WTC11 (cell line): Measurements from ENCODE around the gene CEP104. TPM values are rescaled to one million over a fixed set of nuclear protein-coding genes. Genes with fewer than 3 reads are reported as not detected.

Experiments used
- ATAC-seq: fragments of 200-7000 bp; cut with Tn5 transposase; 2 replicates; pipeline ENCODE4 v1.10.0; 2021; ENCODE audit warnings: mild to moderate bottlenecking, moderate library complexity
- CTCF ChIA-PET: fragments of 300-600 bp; sonication (Branson Sonifier 250); formaldehyde crosslinking; loops from one replicate; lab custom pipeline; 2021; ENCODE audit warnings: antibody characterized with exemption; lab: Charles Lee
- POLR2A ChIA-PET: fragments of 350-600 bp; sonication (Branson Sonifier 250); formaldehyde crosslinking; loops from one replicate; lab custom pipeline; 2021; ENCODE audit warnings: antibody characterized with exemption; lab: Charles Lee
- DNase-seq: peaks from one replicate; pipeline ENCODE4 v3.0.0; 2021; ENCODE audit warnings: low spot score
- H3K27ac Mint-ChIP-seq: 2 replicates; pipeline ENCODE4 v1.8.0; 2021; ENCODE audit warnings: mixed read lengths
- H3K27me3 Mint-ChIP-seq: 2 replicates; pipeline ENCODE4 v1.8.0; 2021; ENCODE audit warnings: low read depth, mild to moderate bottlenecking, moderate library complexity, mixed read lengths
- H3K36me3 Mint-ChIP-seq: 2 replicates; pipeline ENCODE4 v1.8.0; 2021; ENCODE audit warnings: mixed read lengths
- H3K4me1 Mint-ChIP-seq: 2 replicates; pipeline ENCODE4 v1.8.0; 2022; ENCODE audit warnings: mixed read lengths
- H3K4me3 Mint-ChIP-seq: 2 replicates; pipeline ENCODE4 v1.8.0; 2021; ENCODE audit warnings: mild to moderate bottlenecking, moderate library complexity, mixed read lengths
- H3K9me3 Mint-ChIP-seq: 2 replicates; pipeline ENCODE4 v1.8.0; 2021; ENCODE audit warnings: mixed read lengths
- AR ChIP-seq: fragments of 250-450 bp; sonication (Bioruptor Pico); IDR thresholded peaks from 2 replicates; pipeline ENCODE4 v1.9.0; 2021; ENCODE audit warnings: mild to moderate bottlenecking
- ARID4B ChIP-seq: sonication (generic); formaldehyde crosslinking; IDR thresholded peaks from 2 replicates; pipeline ENCODE4 v1.8.0; 2023; ENCODE audit warnings: missing genetic modification reagents, mild to moderate bottlenecking, borderline replicate concordance
- E2F4 ChIP-seq: sonication (generic); formaldehyde crosslinking; IDR thresholded peaks from 2 replicates; pipeline ENCODE4 v1.8.1; 2022; ENCODE audit warnings: low read depth, mild to moderate bottlenecking, moderate library complexity, missing genetic modification reagents, borderline replicate concordance
- IRF2 ChIP-seq: sonication (generic); formaldehyde crosslinking; IDR thresholded peaks from 2 replicates; pipeline ENCODE4 v1.8.0; 2022; ENCODE audit warnings: low read depth, missing genetic modification reagents, borderline replicate concordance
- MYBL2 ChIP-seq: sonication (generic); formaldehyde crosslinking; IDR thresholded peaks from 2 replicates; pipeline ENCODE4 v1.8.1; 2023; ENCODE audit warnings: mild to moderate bottlenecking, moderate library complexity, missing genetic modification reagents
- PREB ChIP-seq: sonication (generic); formaldehyde crosslinking; IDR thresholded peaks from 2 replicates; pipeline ENCODE4 v1.8.1; 2022; ENCODE audit warnings: mild to moderate bottlenecking, missing genetic modification reagents, moderate library complexity, borderline replicate concordance
- RORB ChIP-seq: fragments of 250-450 bp; sonication (Bioruptor Pico); IDR thresholded peaks from 2 replicates; pipeline ENCODE4 v1.9.0; 2021; ENCODE audit warnings: mild to moderate bottlenecking
- TEAD4 ChIP-seq: sonication (generic); formaldehyde crosslinking; IDR thresholded peaks from 2 replicates; pipeline ENCODE4 v1.8.0; 2022; ENCODE audit warnings: mild to moderate bottlenecking, missing genetic modification reagents
- TP53 ChIP-seq: sonication (generic); formaldehyde crosslinking; IDR thresholded peaks from 2 replicates; pipeline ENCODE4 v1.8.1; 2023; ENCODE audit warnings: mild to moderate bottlenecking, missing genetic modification reagents
- ZNF138 ChIP-seq: sonication (generic); formaldehyde crosslinking; conservative IDR thresholded peaks from 2 replicates; pipeline ENCODE4 v1.8.1; 2022; ENCODE audit warnings: mild to moderate bottlenecking, moderate library complexity, missing genetic modification reagents
- total RNA-seq: library from RNA; stranded (reverse); gene quantifications from 3 replicates; pipeline ENCODE4 v1.2.3, GENCODE V29; 2021
- TF ChIP-seq, protein P1 (sequence below): sonication (generic); formaldehyde crosslinking; IDR thresholded peaks from 2 replicates; pipeline ENCODE4 v1.8.0; 2022; ENCODE audit warnings: missing genetic modification reagents
- TF ChIP-seq, protein P2 (sequence below): sonication (generic); formaldehyde crosslinking; IDR thresholded peaks from 2 replicates; pipeline ENCODE4 v1.8.1; 2022; ENCODE audit warnings: low read depth, missing genetic modification reagents, borderline replicate concordance
- TF ChIP-seq, protein P3 (sequence below): fragments of 250-450 bp; sonication (Bioruptor Pico); conservative IDR thresholded peaks from 2 replicates; pipeline ENCODE4 v1.9.0; 2021; ENCODE audit warnings: mild to moderate bottlenecking

CEP104 gene
- total RNA-seq, 1 experiment from 2014 or later: 38.0 TPM

GRCh38 chr1:3852091-3852490, 4.9 kb downstream of the CEP104 start:
- Mint-ChIP-seq H3K27ac (no peak overlapping the region), H3K4me3 (no peak overlapping the region), H3K27me3 (no peaks in the 10 kb centered on the region), H3K9me3 (no peaks in the 10 kb centered on the region), H3K4me1 (peaks cover 8% of the 10 kb centered on the region)
- ChIA-PET CTCF (no interaction called here), POLR2A (no interaction called here)
- ATAC-seq: no peak
- no peak for DNase-seq
- TF ChIP-seq E2F4 (CRISPR knock-in tag): no peak
- TF ChIP-seq PREB (CRISPR knock-in tag): no peak
- TF ChIP-seq TP53 (CRISPR knock-in tag): no peak
- TF ChIP-seq ZNF138 (CRISPR knock-in tag): no peak
- TF ChIP-seq IRF2: no peak
- no peak for TF ChIP-seq RORB
- TF ChIP-seq, all 79 proteins: peak for 0
- H3K36me3 Mint-ChIP-seq: peaks cover 5% of the 10 kb centered on the region; the same call in 1 of the 2 replicates

- ChIA-PET CTCF (no interaction called here), POLR2A (no interaction called here)
- peaks cover 8% of the 10 kb centered on the region for H3K4me1 Mint-ChIP-seq
- H3K4me3 Mint-ChIP-seq: no peak overlapping the region
- H3K27me3 Mint-ChIP-seq: no peaks in the 10 kb centered on the region
- H3K27ac Mint-ChIP-seq: no peak overlapping the region
- ATAC-seq: no peak
- DNase-seq: no peak
- TF ChIP-seq, protein P1, sequence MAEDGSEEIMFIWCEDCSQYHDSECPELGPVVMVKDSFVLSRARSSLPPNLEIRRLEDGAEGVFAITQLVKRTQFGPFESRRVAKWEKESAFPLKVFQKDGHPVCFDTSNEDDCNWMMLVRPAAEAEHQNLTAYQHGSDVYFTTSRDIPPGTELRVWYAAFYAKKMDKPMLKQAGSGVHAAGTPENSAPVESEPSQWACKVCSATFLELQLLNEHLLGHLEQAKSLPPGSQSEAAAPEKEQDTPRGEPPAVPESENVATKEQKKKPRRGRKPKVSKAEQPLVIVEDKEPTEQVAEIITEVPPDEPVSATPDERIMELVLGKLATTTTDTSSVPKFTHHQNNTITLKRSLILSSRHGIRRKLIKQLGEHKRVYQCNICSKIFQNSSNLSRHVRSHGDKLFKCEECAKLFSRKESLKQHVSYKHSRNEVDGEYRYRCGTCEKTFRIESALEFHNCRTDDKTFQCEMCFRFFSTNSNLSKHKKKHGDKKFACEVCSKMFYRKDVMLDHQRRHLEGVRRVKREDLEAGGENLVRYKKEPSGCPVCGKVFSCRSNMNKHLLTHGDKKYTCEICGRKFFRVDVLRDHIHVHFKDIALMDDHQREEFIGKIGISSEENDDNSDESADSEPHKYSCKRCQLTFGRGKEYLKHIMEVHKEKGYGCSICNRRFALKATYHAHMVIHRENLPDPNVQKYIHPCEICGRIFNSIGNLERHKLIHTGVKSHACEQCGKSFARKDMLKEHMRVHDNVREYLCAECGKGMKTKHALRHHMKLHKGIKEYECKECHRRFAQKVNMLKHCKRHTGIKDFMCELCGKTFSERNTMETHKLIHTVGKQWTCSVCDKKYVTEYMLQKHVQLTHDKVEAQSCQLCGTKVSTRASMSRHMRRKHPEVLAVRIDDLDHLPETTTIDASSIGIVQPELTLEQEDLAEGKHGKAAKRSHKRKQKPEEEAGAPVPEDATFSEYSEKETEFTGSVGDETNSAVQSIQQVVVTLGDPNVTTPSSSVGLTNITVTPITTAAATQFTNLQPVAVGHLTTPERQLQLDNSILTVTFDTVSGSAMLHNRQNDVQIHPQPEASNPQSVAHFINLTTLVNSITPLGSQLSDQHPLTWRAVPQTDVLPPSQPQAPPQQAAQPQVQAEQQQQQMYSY (CRISPR knock-in tag): no peak
- no peak for TF ChIP-seq TEAD4 (CRISPR knock-in tag)
- no peak for TF ChIP-seq AR
- TF ChIP-seq, protein P2, sequence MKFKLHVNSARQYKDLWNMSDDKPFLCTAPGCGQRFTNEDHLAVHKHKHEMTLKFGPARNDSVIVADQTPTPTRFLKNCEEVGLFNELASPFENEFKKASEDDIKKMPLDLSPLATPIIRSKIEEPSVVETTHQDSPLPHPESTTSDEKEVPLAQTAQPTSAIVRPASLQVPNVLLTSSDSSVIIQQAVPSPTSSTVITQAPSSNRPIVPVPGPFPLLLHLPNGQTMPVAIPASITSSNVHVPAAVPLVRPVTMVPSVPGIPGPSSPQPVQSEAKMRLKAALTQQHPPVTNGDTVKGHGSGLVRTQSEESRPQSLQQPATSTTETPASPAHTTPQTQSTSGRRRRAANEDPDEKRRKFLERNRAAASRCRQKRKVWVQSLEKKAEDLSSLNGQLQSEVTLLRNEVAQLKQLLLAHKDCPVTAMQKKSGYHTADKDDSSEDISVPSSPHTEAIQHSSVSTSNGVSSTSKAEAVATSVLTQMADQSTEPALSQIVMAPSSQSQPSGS (CRISPR knock-in tag): no peak
- no peak for TF ChIP-seq MYBL2 (CRISPR knock-in tag)
- no peak for TF ChIP-seq ARID4B
- TF ChIP-seq, protein P3, sequence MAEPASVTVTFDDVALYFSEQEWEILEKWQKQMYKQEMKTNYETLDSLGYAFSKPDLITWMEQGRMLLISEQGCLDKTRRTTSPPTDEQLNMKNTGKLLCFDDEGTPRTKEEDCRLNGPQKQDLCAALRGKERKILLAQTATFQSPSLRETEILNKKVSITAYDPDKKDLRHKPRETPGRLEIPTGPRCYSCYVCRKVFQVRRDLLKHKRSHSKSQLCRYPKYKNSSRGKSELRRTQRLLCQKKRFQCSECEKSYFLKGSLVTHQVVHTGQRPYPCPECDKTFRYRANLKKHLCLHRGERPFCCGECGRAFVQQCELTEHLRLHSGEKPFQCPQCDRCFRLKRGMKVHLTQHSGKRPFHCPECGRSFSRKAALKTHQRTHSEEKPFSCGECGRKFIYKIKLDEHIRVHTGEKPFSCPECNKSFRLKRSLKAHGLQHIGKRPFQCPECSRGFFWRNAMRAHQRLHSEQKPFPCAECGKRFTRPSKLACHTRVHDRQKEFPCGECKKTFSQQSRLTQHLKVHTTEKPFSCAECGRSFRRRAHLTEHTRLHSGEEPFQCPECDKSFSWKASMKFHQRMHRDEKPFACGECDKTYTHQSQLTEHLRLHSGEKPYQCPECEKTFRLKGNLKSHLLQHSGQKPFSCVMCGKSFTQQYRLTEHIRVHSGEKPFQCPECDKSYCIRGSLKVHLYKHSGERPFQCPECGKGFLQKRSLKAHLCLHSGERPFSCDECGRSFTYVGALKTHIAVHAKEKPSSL (CRISPR knock-in tag): no peak
- no peaks in the 10 kb centered on the region for H3K9me3 Mint-ChIP-seq
- peaks cover 6% of the 10 kb centered on the region; the same call in 1 of the 2 replicates for H3K36me3 Mint-ChIP-seq
Measured at GRCh38 chr1:3851292-3851691, 5.7 kb downstream of the CEP104 start.
